SK-N-SH treated with all-trans-retinoic acid at 6 μM for 48 hours (cell line): ENCODE measurements around the gene CD46.

Experiments
- ATAC-seq: fragments of 200-7000 bp; cut with Tn5 transposase; 3 replicates; pipeline ENCODE4 v1.9.1; 2020; ENCODE audit warnings: mild to moderate bottlenecking, moderate library complexity
- ARNTL ChIP-seq: fragments of 450-650 bp; formaldehyde crosslinking; IDR thresholded peaks from 2 replicates; pipeline ENCODE4 v1.5.0; 2020; ENCODE audit warnings: low read depth, mild to moderate bottlenecking, moderate library complexity, borderline replicate concordance
- BACH2 ChIP-seq: fragments of 250-450 bp; sonication (Bioruptor Pico); IDR thresholded peaks from 2 replicates; pipeline ENCODE4 v1.9.0; 2021; ENCODE audit warnings: mild to moderate bottlenecking, borderline replicate concordance
- CREB5 ChIP-seq: fragments of 250-450 bp; sonication (Bioruptor Pico); IDR thresholded peaks from 2 replicates; pipeline ENCODE4 v1.5.1; 2020; ENCODE audit warnings: low read depth, mild to moderate bottlenecking, moderate library complexity
- CSDC2 ChIP-seq: fragments of 250-450 bp; sonication (Bioruptor Pico); IDR thresholded peaks from 2 replicates; pipeline ENCODE4 v1.5.0; 2020; ENCODE audit warnings: mild to moderate bottlenecking, moderate library complexity
- CSRNP3 ChIP-seq: fragments of 250-450 bp; sonication (Bioruptor Pico); IDR thresholded peaks from 2 replicates; pipeline ENCODE4 v1.5.1; 2021; ENCODE audit warnings: mild to moderate bottlenecking, moderate library complexity
- ESRRG ChIP-seq: fragments of 250-450 bp; sonication (Bioruptor Pico); IDR thresholded peaks from 2 replicates; pipeline ENCODE4 v1.6.1; 2021; ENCODE audit warnings: mild to moderate bottlenecking
- GLIS3 ChIP-seq: fragments of 250-450 bp; sonication (Bioruptor Pico); IDR thresholded peaks from 2 replicates; pipeline ENCODE4 v1.5.0; 2020; ENCODE audit warnings: mild to moderate bottlenecking, moderate library complexity
- ISL1 ChIP-seq: fragments of 250-450 bp; sonication (Bioruptor Pico); IDR thresholded peaks from 2 replicates; pipeline ENCODE4 v2.1.2; 2022; ENCODE audit warnings: mild to moderate bottlenecking, moderate library complexity
- OSR1 ChIP-seq: fragments of 250-450 bp; sonication (Bioruptor Pico); IDR thresholded peaks from 2 replicates; pipeline ENCODE4 v1.8.0; 2022; ENCODE audit warnings: moderate library complexity, mild to moderate bottlenecking, inconsistent platforms
- PATZ1 ChIP-seq: fragments of 250-450 bp; sonication (Bioruptor Pico); IDR thresholded peaks from 2 replicates; pipeline ENCODE4 v1.8.0; 2020; ENCODE audit warnings: mild to moderate bottlenecking, moderate library complexity, borderline replicate concordance
- POU6F1 ChIP-seq: fragments of 250-450 bp; sonication (Bioruptor Pico); IDR thresholded peaks from 2 replicates; pipeline ENCODE4 v1.8.0; 2021; ENCODE audit warnings: low read depth, mild to moderate bottlenecking, moderate library complexity, borderline replicate concordance
- PPARA ChIP-seq: fragments of 250-450 bp; sonication (Bioruptor Pico); IDR thresholded peaks from 2 replicates; pipeline ENCODE4 v1.5.0; 2020; ENCODE audit warnings: mild to moderate bottlenecking, borderline replicate concordance
- RARB ChIP-seq: fragments of 250-450 bp; sonication (Bioruptor Pico); IDR thresholded peaks from 2 replicates; pipeline ENCODE4 v1.8.0; 2021; ENCODE audit warnings: mild to moderate bottlenecking, moderate library complexity
- TCF4 ChIP-seq: fragments of 250-450 bp; sonication (Bioruptor Pico); IDR thresholded peaks from 2 replicates; pipeline ENCODE4 v1.8.0; 2021; ENCODE audit warnings: mild to moderate bottlenecking, moderate library complexity, borderline replicate concordance
- TOX ChIP-seq: fragments of 250-450 bp; sonication (Bioruptor Pico); IDR thresholded peaks from 2 replicates; pipeline ENCODE4 v1.8.0; 2021; ENCODE audit warnings: mild to moderate bottlenecking, moderate library complexity, borderline replicate concordance
- ZC3H10 ChIP-seq: fragments of 250-450 bp; sonication (Bioruptor Pico); IDR thresholded peaks from 2 replicates; pipeline ENCODE4 v1.5.1; 2021; ENCODE audit warnings: mild to moderate bottlenecking, moderate library complexity
- ZFP3 ChIP-seq: fragments of 250-450 bp; sonication (Bioruptor Pico); IDR thresholded peaks from 2 replicates; pipeline ENCODE4 v1.5.0; 2020; ENCODE audit warnings: mild to moderate bottlenecking, moderate library complexity
- ZFP30 ChIP-seq: fragments of 450-650 bp; formaldehyde crosslinking; IDR thresholded peaks from 2 replicates; pipeline ENCODE4 v1.5.0; 2022; ENCODE audit warnings: mild to moderate bottlenecking, moderate library complexity
- ZNF565 ChIP-seq: fragments of 450-650 bp; formaldehyde crosslinking; conservative IDR thresholded peaks from 2 replicates; pipeline ENCODE4 v1.5.0; 2020; ENCODE audit warnings: low read depth, mild to moderate bottlenecking, moderate library complexity
- ZNF8 ChIP-seq: fragments of 450-650 bp; formaldehyde crosslinking; IDR thresholded peaks from 2 replicates; pipeline ENCODE4 v1.5.0; 2020; ENCODE audit warnings: mild to moderate bottlenecking, moderate library complexity

The CD46 gene

GRCh38 chr1:207822124-207822601, 70.3 kb downstream of the CD46 start:
- ATAC-seq: no peak
- no peak for TF ChIP-seq ESRRG (CRISPR knock-in tag)
- no peak for TF ChIP-seq ZNF8 (CRISPR knock-in tag)
- TF ChIP-seq BACH2 (CRISPR knock-in tag): no peak
- no peak for TF ChIP-seq PATZ1 (CRISPR knock-in tag)
- no peak for TF ChIP-seq RARB
- no peak for TF ChIP-seq GLIS3
- no peak for TF ChIP-seq PPARA (CRISPR knock-in tag)
- no peak for TF ChIP-seq TOX (CRISPR knock-in tag)
- TF ChIP-seq ZC3H10 (CRISPR knock-in tag): no peak
- no peak for TF ChIP-seq OSR1 (CRISPR knock-in tag)
- TF ChIP-seq ZFP30 (CRISPR knock-in tag): no peak
- no peak for TF ChIP-seq ISL1
- no peak for TF ChIP-seq CREB5 (CRISPR knock-in tag)
- no peak for TF ChIP-seq ZNF565
- TF ChIP-seq CSRNP3 (CRISPR knock-in tag): no peak

- peak; percentile 40; the same call in 2 of the 3 replicates for ATAC-seq
- TF ChIP-seq PATZ1 (CRISPR knock-in tag) (no peak), ZFP3 (CRISPR knock-in tag) (no peak), ISL1 (no peak), CSRNP3 (CRISPR knock-in tag) (no peak), RARB (no peak), ZNF565 (no peak), POU6F1 (no peak), TCF4 (no peak), CSDC2 (CRISPR knock-in tag) (no peak), TOX (CRISPR knock-in tag) (no peak), OSR1 (CRISPR knock-in tag) (no peak), ZFP30 (CRISPR knock-in tag) (no peak), CREB5 (CRISPR knock-in tag) (no peak), ARNTL (no peak), ZNF8 (CRISPR knock-in tag) (no peak)
Observed at GRCh38 chr1:207822602-207823451, 71.0 kb downstream of the CD46 start.
